Effector memory CD8-positive, alpha-beta T cell (primary cell): ENCODE measurements around the gene NCKIPSD.

Experiments
- ATAC-seq: fragments of 150-1000 bp; cut with Tn5 transposase; replicated peaks from 2 replicates; pipeline ENCODE4 v1.10.0; 2021; ENCODE audit warnings: mild to moderate bottlenecking, moderate library complexity
- DNase-seq, 3 experiments: peaks; one replicate each; pipeline ENCODE4 v3.0.0; 2021
- H3K27ac Mint-ChIP-seq, 2 donors: one replicate each; pipeline ENCODE4 v1.8.0; 2022; ENCODE audit warnings: mild to moderate bottlenecking in 2 of 2, mixed read lengths in 2 of 2, moderate library complexity in 2 of 2
- H3K27me3 Mint-ChIP-seq, 2 donors: one replicate each; pipeline ENCODE4 v1.8.0; 2022; ENCODE audit warnings: mixed read lengths in 2 of 2
- H3K36me3 Mint-ChIP-seq: one replicate; pipeline ENCODE4 v1.8.0; 2022; ENCODE audit warnings: mild to moderate bottlenecking, moderate library complexity, mixed read lengths; ENCODE audit not compliant: insufficient read depth
- H3K4me1 Mint-ChIP-seq, 2 donors: one replicate each; pipeline ENCODE4 v1.8.0; 2022; ENCODE audit warnings: low read depth in 2 of 2, mixed read lengths in 2 of 2
- H3K4me3 Mint-ChIP-seq, 2 donors: one replicate each; pipeline ENCODE4 v1.8.0; 2022; ENCODE audit warnings: mild to moderate bottlenecking in 2 of 2, mixed read lengths in 2 of 2, moderate library complexity in 2 of 2
- H3K9me3 Mint-ChIP-seq, 2 donors: one replicate each; pipeline ENCODE4 v1.8.0; 2022; ENCODE audit warnings: mixed read lengths in 2 of 2

NCKIPSD gene

GRCh38 chr3:48692551-48692950, 6.8 kb upstream of the NCKIPSD start:
- ATAC-seq (no peak), DNase-seq (no peak)
- Mint-ChIP-seq H3K9me3 (no peaks in the 10 kb centered on the region), H3K36me3 (peaks cover 80% of the 10 kb centered on the region), H3K27me3 (no peaks in the 10 kb centered on the region), H3K27ac (no peak overlapping the region), H3K4me1 (peaks cover 3 to 18% of the 10 kb centered on the region in 2 donors), H3K4me3 (no peak overlapping the region)

GRCh38 chr3:48690846-48691458, 5.2 kb upstream of the NCKIPSD start:
- no peaks in the 10 kb centered on the region for H3K9me3 Mint-ChIP-seq
- peaks cover 85% of the 10 kb centered on the region for H3K36me3 Mint-ChIP-seq
- DNase-seq: no peak
- H3K4me3 Mint-ChIP-seq: no peak overlapping the region
- ATAC-seq: no peak
- peaks cover 9 to 19% of the 10 kb centered on the region in 2 donors for H3K4me1 Mint-ChIP-seq
- H3K27me3 Mint-ChIP-seq: no peaks in the 10 kb centered on the region
- peak overlapping the region in 1 of 2 donors; percentile 68 for H3K27ac Mint-ChIP-seq

GRCh38 chr3:48689384-48689783, 3.7 kb upstream of the NCKIPSD start:
- H3K4me3 Mint-ChIP-seq: no peak overlapping the region
- H3K36me3 Mint-ChIP-seq: peaks cover 70% of the 10 kb centered on the region
- DNase-seq (no peak), ATAC-seq (no peak)
- H3K27ac Mint-ChIP-seq: no peak overlapping the region
- H3K27me3 Mint-ChIP-seq: no peaks in the 10 kb centered on the region
- no peaks in the 10 kb centered on the region for H3K9me3 Mint-ChIP-seq
- H3K4me1 Mint-ChIP-seq: peaks cover 13 to 23% of the 10 kb centered on the region in 2 donors

- DNase-seq (no peak), ATAC-seq (no peak)
- peaks cover 66% of the 10 kb centered on the region for H3K36me3 Mint-ChIP-seq
- H3K4me3 Mint-ChIP-seq: no peak overlapping the region
- H3K4me1 Mint-ChIP-seq: peaks cover 16 to 27% of the 10 kb centered on the region in 2 donors
- no peaks in the 10 kb centered on the region for H3K9me3 Mint-ChIP-seq
- peak overlapping the region in 1 of 2 donors; percentile 90 for H3K27ac Mint-ChIP-seq
- no peaks in the 10 kb centered on the region for H3K27me3 Mint-ChIP-seq
Measured at GRCh38 chr3:48688737-48689075, 3.0 kb upstream of the NCKIPSD start.

GRCh38 chr3:48688032-48688736, 2.5 kb upstream of the NCKIPSD start:
- DNase-seq: no peak
- H3K9me3 Mint-ChIP-seq: no peaks in the 10 kb centered on the region
- peak overlapping the region in 1 of 2 donors; percentile 90 for H3K27ac Mint-ChIP-seq
- H3K36me3 Mint-ChIP-seq: peaks cover 61% of the 10 kb centered on the region
- H3K27me3 Mint-ChIP-seq: no peaks in the 10 kb centered on the region
- ATAC-seq: no peak
- H3K4me1 Mint-ChIP-seq: peaks cover 16 to 29% of the 10 kb centered on the region in 2 donors
- peak overlapping the region in 1 of 2 donors; percentile 21 for H3K4me3 Mint-ChIP-seq

GRCh38 chr3:48687220-48687678, 1.5 kb upstream of the NCKIPSD start:
- no peaks in the 10 kb centered on the region for H3K27me3 Mint-ChIP-seq
- peak overlapping the region in 1 of 2 donors; percentile 90 for H3K27ac Mint-ChIP-seq
- no peak for DNase-seq
- no peak for ATAC-seq
- no peak overlapping the region for H3K4me3 Mint-ChIP-seq
- H3K36me3 Mint-ChIP-seq: peaks cover 52% of the 10 kb centered on the region
- peaks cover 20 to 24% of the 10 kb centered on the region in 2 donors for H3K4me1 Mint-ChIP-seq
- H3K9me3 Mint-ChIP-seq: no peaks in the 10 kb centered on the region

GRCh38 chr3:48686538-48687219, 964 bp upstream of the NCKIPSD start:
- Mint-ChIP-seq H3K4me3 (peak overlapping the region; percentile 80 to 87), H3K27ac (peak overlapping the region; percentile 82 to 90), H3K4me1 (peaks cover 20 to 24% of the 10 kb centered on the region in 2 donors), H3K9me3 (no peaks in the 10 kb centered on the region), H3K27me3 (no peaks in the 10 kb centered on the region), H3K36me3 (peaks cover 46% of the 10 kb centered on the region)
- no peak for ATAC-seq
- no peak for DNase-seq

GRCh38 chr3:48685293-48685602, 467 bp downstream of the NCKIPSD start:
- H3K4me1 Mint-ChIP-seq: peaks cover 20 to 24% of the 10 kb centered on the region in 2 donors
- no peaks in the 10 kb centered on the region for H3K27me3 Mint-ChIP-seq
- DNase-seq: no peak
- ATAC-seq: no peak
- peak overlapping the region; percentile 80 to 87 for H3K4me3 Mint-ChIP-seq
- peaks cover 32% of the 10 kb centered on the region for H3K36me3 Mint-ChIP-seq
- peak overlapping the region; percentile 82 to 90 for H3K27ac Mint-ChIP-seq
- no peaks in the 10 kb centered on the region for H3K9me3 Mint-ChIP-seq

- ATAC-seq (no peak), DNase-seq (no peak)
- H3K9me3 Mint-ChIP-seq: no peaks in the 10 kb centered on the region
- H3K4me3 Mint-ChIP-seq: peak overlapping the region; percentile 80 to 87
- H3K36me3 Mint-ChIP-seq: peaks cover 25% of the 10 kb centered on the region
- H3K27ac Mint-ChIP-seq: peak overlapping the region; percentile 29 to 90
- H3K27me3 Mint-ChIP-seq: no peaks in the 10 kb centered on the region
- H3K4me1 Mint-ChIP-seq: peaks cover 22 to 24% of the 10 kb centered on the region in 2 donors
Measured at GRCh38 chr3:48684480-48685143, 1.1 kb downstream of the NCKIPSD start.

GRCh38 chr3:48684054-48684349, 1.7 kb downstream of the NCKIPSD start:
- H3K36me3 Mint-ChIP-seq: peaks cover 19% of the 10 kb centered on the region
- ATAC-seq: no peak
- DNase-seq: no peak
- H3K27ac Mint-ChIP-seq: no peak overlapping the region
- H3K4me1 Mint-ChIP-seq: peaks cover 22 to 24% of the 10 kb centered on the region in 2 donors
- peak overlapping the region in 1 of 2 donors; percentile 87 for H3K4me3 Mint-ChIP-seq
- H3K9me3 Mint-ChIP-seq: no peaks in the 10 kb centered on the region
- no peaks in the 10 kb centered on the region for H3K27me3 Mint-ChIP-seq

GRCh38 chr3:48682786-48683185, 2.9 kb downstream of the NCKIPSD start:
- Mint-ChIP-seq H3K4me1 (peaks cover 22 to 24% of the 10 kb centered on the region in 2 donors), H3K4me3 (no peak overlapping the region), H3K27ac (peak overlapping the region in 1 of 2 donors; percentile 86), H3K36me3 (peaks cover 7% of the 10 kb centered on the region), H3K27me3 (no peaks in the 10 kb centered on the region), H3K9me3 (no peaks in the 10 kb centered on the region)
- ATAC-seq: no peak
- DNase-seq: no peak

GRCh38 chr3:48681974-48682610, 3.6 kb downstream of the NCKIPSD start:
- Mint-ChIP-seq H3K27me3 (no peaks in the 10 kb centered on the region), H3K27ac (no peak overlapping the region), H3K4me1 (peaks cover 22 to 24% of the 10 kb centered on the region in 2 donors), H3K4me3 (no peak overlapping the region), H3K36me3 (peaks cover 6% of the 10 kb centered on the region), H3K9me3 (no peaks in the 10 kb centered on the region)
- no peak for DNase-seq
- no peak for ATAC-seq

- H3K27me3 Mint-ChIP-seq: no peaks in the 10 kb centered on the region
- no peak for ATAC-seq
- no peaks in the 10 kb centered on the region for H3K9me3 Mint-ChIP-seq
- no peak overlapping the region for H3K4me3 Mint-ChIP-seq
- H3K4me1 Mint-ChIP-seq: peaks cover 20 to 22% of the 10 kb centered on the region in 2 donors
- H3K36me3 Mint-ChIP-seq: peaks cover 4% of the 10 kb centered on the region
- DNase-seq: no peak
- no peak overlapping the region for H3K27ac Mint-ChIP-seq
Measured at GRCh38 chr3:48681541-48681880, 4.2 kb downstream of the NCKIPSD start.
